ENCODE data around the gene IPP. TPM values are rescaled to one million over a fixed set of nuclear protein-coding genes. Genes with fewer than 3 reads are reported as not detected.

Gene IPP
- total and polyA plus RNA-seq, 10 donors = 0.96 to 13.4 (median 9.9) TPM

Other genes starting within 250 kb of the IPP start
- gene PRDX1, start 228.8 kb downstream of the IPP start, total RNA-seq = 100 to 1,000 TPM; 156 to 265 (median 242) TPM
- gene PRDX1, start 228.8 kb downstream of the IPP start, polyA plus RNA-seq = 100 to 1,000 TPM; 258 to 457 (median 407) TPM
- 100 to 1,000 TPM in 5 of 7 donors, 10 to 100 TPM in 2; 68.8 to 147 (median 123) TPM for gene AKR1A1, start 199.8 kb downstream of the IPP start, total RNA-seq
- gene AKR1A1, start 199.8 kb downstream of the IPP start, polyA plus RNA-seq = 100 to 1,000 TPM; 132 to 150 (median 142) TPM
- 100 to 1,000 TPM in 5 of 7 donors, 10 to 100 TPM in 2; 85.1 to 143 (median 110) TPM for gene NASP, start 166.6 kb downstream of the IPP start, total RNA-seq
- gene NASP, start 166.6 kb downstream of the IPP start, polyA plus RNA-seq = 100 to 1,000 TPM; 132 to 151 (median 139) TPM
- 1 to 10 TPM; 2.6 to 7.6 (median 5.4) TPM for gene CCDC17, start 126.6 kb downstream of the IPP start, total RNA-seq
- gene CCDC17, start 126.6 kb downstream of the IPP start, polyA plus RNA-seq = 1 to 10 TPM in 2 of 3 donors, under 1 TPM in 1; 0.55 to 1.6 (median 1.5) TPM
- 100 to 1,000 TPM; 118 to 174 (median 136) TPM for gene GPBP1L1, start 64.1 kb downstream of the IPP start, total RNA-seq
- gene GPBP1L1, start 64.1 kb downstream of the IPP start, polyA plus RNA-seq = 10 to 100 TPM; 36.3 to 53.0 (median 42.8) TPM
- 10 to 100 TPM; 16.4 to 32.7 (median 19.9) TPM for gene TMEM69, start 62.5 kb downstream of the IPP start, total RNA-seq
- gene TMEM69, start 62.5 kb downstream of the IPP start, polyA plus RNA-seq = 10 to 100 TPM; 18.3 to 24.5 (median 20.8) TPM
- 10 to 100 TPM in 6 of 7 donors, 1 to 10 TPM in 1; 8.9 to 19.4 (median 14.5) TPM for gene MAST2, start 53.0 kb upstream of the IPP start, total RNA-seq
- gene MAST2, start 53.0 kb upstream of the IPP start, polyA plus RNA-seq = 1 to 10 TPM; 3.6 to 4.1 (median 4.0) TPM